ENCODE data around the gene SAMD4A.

GRCh38 chr14:54766276-54767138 lies 199.6 kb downstream of the SAMD4A start:
- no peak for TF ChIP-seq CTCF (IDR thresholded peaks at IDR 0.05)
- TF ChIP-seq POLR2A (IDR thresholded peaks at IDR 0.05), result no peak
